ACC112 (cell line): Measurements from ENCODE around the gene ZNF462.

Experiments
- H2AFZ ChIP-seq: fragments of 200-600 bp; sonication (generic); one replicate; pipeline ENCODE4 v1.6.0; 2017; ENCODE audit warnings: antibody characterized with exemption, low read length; ENCODE audit not compliant: unreplicated experiment
- H3K27ac ChIP-seq: fragments of 200-600 bp; sonication (generic); 2 replicates; pipeline ENCODE4 v1.5.1; 2014; ENCODE audit warnings: low read depth, mild to moderate bottlenecking, antibody characterized with exemption, low read length, moderate library complexity
- H3K27me3 ChIP-seq: fragments of 200-600 bp; sonication (generic); 2 replicates; pipeline ENCODE4 v1.6.1; 2014; ENCODE audit warnings: mild to moderate bottlenecking, antibody characterized with exemption, low read length, moderate library complexity, mixed read lengths; ENCODE audit not compliant: insufficient read depth
- H3K36me3 ChIP-seq: fragments of 200-600 bp; sonication (generic); 2 replicates; pipeline ENCODE4 v1.6.1; 2016; ENCODE audit warnings: mild to moderate bottlenecking, antibody characterized with exemption, low read length, moderate library complexity, mixed read lengths; ENCODE audit not compliant: insufficient read depth
- H3K4me1 ChIP-seq: fragments of 200-600 bp; sonication (generic); one replicate; pipeline ENCODE4 v1.6.1; 2016; ENCODE audit warnings: low read length, mixed read lengths; ENCODE audit not compliant: insufficient read depth, unreplicated experiment, control insufficient read depth
- H3K4me3 ChIP-seq: fragments of 200-600 bp; sonication (generic); 2 replicates; pipeline ENCODE4 v1.5.1; 2014; ENCODE audit warnings: mild to moderate bottlenecking, low read depth, low read length
- H3K79me2 ChIP-seq: fragments of 200-600 bp; sonication (generic); one replicate; pipeline ENCODE4 v1.6.0; 2016; ENCODE audit warnings: low read length; ENCODE audit not compliant: control insufficient read depth, unreplicated experiment, insufficient read depth

ZNF462 gene

GRCh38 chr9:106911951-106912350, 49.0 kb downstream of the ZNF462 start:
- H2AFZ ChIP-seq, result no peak overlapping the region
- H3K27me3 ChIP-seq, result no peaks in the 10 kb centered on the region
- H3K4me3 ChIP-seq, result no peak overlapping the region
- H3K27ac ChIP-seq, result no peak overlapping the region
- H3K79me2 ChIP-seq, result peaks cover 45% of the 10 kb centered on the region
- 0 out of 2 replicates have a peak, but pooled peaks cover 3% of the 10 kb centered on the region for H3K36me3 ChIP-seq
- H3K4me1 ChIP-seq, result peaks cover 20% of the 10 kb centered on the region

GRCh38 chr9:106913276-106913675, 50.3 kb downstream of the ZNF462 start:
- H3K27ac ChIP-seq, result no peak overlapping the region
- H3K27me3 ChIP-seq, result no peaks in the 10 kb centered on the region
- H3K4me3 ChIP-seq, result no peak overlapping the region
- no peak overlapping the region for H2AFZ ChIP-seq
- peaks cover 43% of the 10 kb centered on the region for H3K79me2 ChIP-seq
- no peaks in the 10 kb centered on the region for H3K36me3 ChIP-seq
- H3K4me1 ChIP-seq, result peaks cover 27% of the 10 kb centered on the region

DNA sequence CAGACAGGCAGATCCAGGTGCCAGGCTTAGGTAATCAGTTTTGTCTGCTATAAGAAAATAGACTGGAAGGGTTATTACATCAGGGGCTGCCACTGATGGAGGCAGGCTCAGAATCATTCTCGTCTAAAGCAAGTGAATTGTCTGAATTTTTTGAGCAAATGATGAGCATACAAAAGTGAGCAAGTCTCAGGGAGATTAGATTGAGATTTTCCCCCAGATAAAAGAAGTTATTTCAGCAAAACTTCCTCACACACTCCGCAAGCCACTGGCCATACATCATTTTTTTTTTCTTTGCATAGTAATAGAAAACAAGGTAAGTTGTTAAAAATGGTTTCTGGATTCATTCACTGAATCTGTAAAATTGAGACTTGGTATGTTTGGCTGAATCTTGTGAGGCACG, 52.9 kb downstream of the ZNF462 start:
- Histone ChIP-seq H3K27ac (peak overlapping the region; percentile 88), H3K36me3 (no peaks in the 10 kb centered on the region), H3K27me3 (no peaks in the 10 kb centered on the region), H3K4me1 (peaks cover 35% of the 10 kb centered on the region), H3K79me2 (peaks cover 43% of the 10 kb centered on the region), H2AFZ (no peak overlapping the region), H3K4me3 (0 out of 2 replicates have a peak overlapping the region, but pooled peaks have one; percentile 23)

DNA sequence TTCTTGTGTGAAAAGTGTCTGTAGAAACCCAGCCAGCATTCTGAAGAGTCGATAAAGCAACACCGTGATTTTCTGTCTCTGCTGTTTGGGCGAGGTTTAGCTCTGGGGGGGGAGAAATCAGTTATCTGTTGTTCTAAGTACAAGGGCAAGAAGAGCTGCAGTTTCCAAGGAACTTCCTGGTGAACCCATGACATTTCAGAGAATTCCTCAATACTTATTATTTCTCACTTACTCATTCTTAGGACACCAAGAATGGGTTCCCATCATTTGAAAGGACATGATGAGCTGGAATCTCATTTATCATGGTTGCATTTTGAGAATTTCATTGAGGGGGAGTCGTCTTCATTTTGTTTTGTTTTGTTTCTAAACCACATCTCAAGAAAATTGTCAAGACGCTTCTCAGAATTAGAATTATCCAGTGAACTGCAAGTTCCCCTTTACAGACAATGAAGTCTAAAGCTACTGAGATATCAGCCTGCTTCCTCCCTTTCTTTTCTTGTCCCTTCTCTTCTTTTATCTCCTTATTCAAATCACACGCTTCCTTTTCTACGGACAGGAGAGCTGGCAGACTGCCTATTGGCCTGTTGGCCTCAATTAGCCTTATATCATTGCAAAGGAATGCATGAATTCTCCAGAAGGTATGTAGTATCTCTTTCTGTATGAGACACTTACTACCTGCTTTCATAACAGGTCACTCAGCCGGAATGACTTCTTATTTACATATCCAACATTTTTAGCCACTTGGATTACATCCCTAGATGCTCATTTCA, 53.7 kb downstream of the ZNF462 start:
- H2AFZ ChIP-seq, result peak overlapping the region; percentile 34
- H3K27ac ChIP-seq, result peak overlapping the region; percentile 88
- H3K27me3 ChIP-seq, result no peaks in the 10 kb centered on the region
- H3K4me1 ChIP-seq, result peaks cover 43% of the 10 kb centered on the region
- peak overlapping the region; percentile 23 for H3K4me3 ChIP-seq
- peaks cover 45% of the 10 kb centered on the region for H3K79me2 ChIP-seq
- no peaks in the 10 kb centered on the region for H3K36me3 ChIP-seq

- Histone ChIP-seq H3K27ac (no peak overlapping the region), H3K36me3 (peaks cover 12% of the 10 kb centered on the region), H2AFZ (no peak overlapping the region), H3K27me3 (no peaks in the 10 kb centered on the region), H3K4me3 (no peak overlapping the region), H3K4me1 (peaks cover 52% of the 10 kb centered on the region), H3K79me2 (peaks cover 39% of the 10 kb centered on the region)
Observed at GRCh38 chr9:106918825-106919509, 56.0 kb downstream of the ZNF462 start.

DNA sequence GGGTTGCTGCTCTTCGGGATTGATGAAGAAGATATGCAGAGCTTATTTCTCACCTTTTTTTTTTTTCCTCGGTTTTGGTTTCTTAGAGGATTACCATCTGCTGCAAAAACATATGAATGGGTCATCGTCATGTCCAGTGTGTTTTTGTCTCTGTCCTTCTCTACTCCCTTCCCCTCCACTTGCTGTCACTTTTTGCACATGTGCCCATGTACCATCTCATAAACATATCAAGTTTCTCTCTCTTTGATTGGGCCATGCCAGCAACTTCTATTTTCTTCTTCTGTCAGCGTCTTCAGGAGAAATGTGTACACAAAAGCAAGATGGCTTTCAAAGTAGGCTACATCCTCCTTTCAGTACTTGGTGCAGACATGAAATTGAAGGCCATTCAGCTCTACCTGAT, 57.1 kb downstream of the ZNF462 start:
- H3K4me3 ChIP-seq, result no peak overlapping the region
- H3K79me2 ChIP-seq, result peaks cover 31% of the 10 kb centered on the region
- H3K27ac ChIP-seq, result no peak overlapping the region
- H3K36me3 ChIP-seq, result peaks cover 23% of the 10 kb centered on the region
- no peak overlapping the region for H2AFZ ChIP-seq
- H3K4me1 ChIP-seq, result peaks cover 51% of the 10 kb centered on the region
- no peaks in the 10 kb centered on the region for H3K27me3 ChIP-seq

GRCh38 chr9:106920701-106921283, 57.8 kb downstream of the ZNF462 start:
- no peaks in the 10 kb centered on the region for H3K27me3 ChIP-seq
- peaks cover 29% of the 10 kb centered on the region for H3K36me3 ChIP-seq
- peaks cover 24% of the 10 kb centered on the region for H3K79me2 ChIP-seq
- H3K27ac ChIP-seq, result peak overlapping the region; percentile 18; the same call in 1 of the 2 replicates
- peaks cover 44% of the 10 kb centered on the region for H3K4me1 ChIP-seq
- H3K4me3 ChIP-seq, result peak overlapping the region; percentile 35; the same call in 1 of the 2 replicates
- H2AFZ ChIP-seq, result no peak overlapping the region

DNA sequence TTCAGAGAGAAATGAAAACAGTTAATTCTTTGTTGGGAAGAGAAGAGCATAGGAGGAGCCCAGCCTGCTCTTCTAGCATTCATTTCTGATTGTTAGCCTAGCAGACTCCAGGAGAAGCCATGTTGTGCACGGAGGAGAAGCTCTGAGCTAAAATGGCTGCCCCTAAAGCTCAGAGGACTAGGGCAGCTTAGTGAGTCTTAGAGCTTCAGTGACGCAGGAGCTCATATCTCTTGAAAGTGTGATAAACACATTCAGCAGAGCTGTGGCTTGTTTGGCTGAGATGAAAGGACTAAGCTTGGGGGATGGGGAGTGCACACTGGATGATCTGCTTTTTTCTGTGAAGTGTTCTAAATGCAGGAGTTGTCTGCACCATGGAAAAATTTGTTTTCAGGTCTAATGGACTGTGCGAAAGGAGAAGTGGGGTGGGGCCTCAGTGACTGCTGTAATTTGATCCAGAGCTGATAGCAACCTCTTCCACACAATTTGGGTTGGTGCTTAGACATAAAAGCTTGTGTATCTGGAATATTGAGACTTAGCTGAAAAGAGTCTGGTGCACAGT, 58.5 kb downstream of the ZNF462 start:
- peak overlapping the region; percentile 35; the same call in 1 of the 2 replicates for H3K4me3 ChIP-seq

GRCh38 chr9:106922026-106922425, 59.1 kb downstream of the ZNF462 start:
- peaks cover 24% of the 10 kb centered on the region for H3K79me2 ChIP-seq
- peaks cover 40% of the 10 kb centered on the region for H3K36me3 ChIP-seq
- H3K27me3 ChIP-seq, result no peaks in the 10 kb centered on the region
- H3K27ac ChIP-seq, result peak overlapping the region; percentile 18; the same call in 1 of the 2 replicates
- H2AFZ ChIP-seq, result no peak overlapping the region
- peaks cover 31% of the 10 kb centered on the region for H3K4me1 ChIP-seq
- 0 out of 2 replicates have a peak overlapping the region, but pooled peaks have one; percentile 35 for H3K4me3 ChIP-seq

More for the DNA sequence above, 58.5 kb downstream of the ZNF462 start:
- peak overlapping the region; percentile 57 for H2AFZ ChIP-seq
- H3K36me3 ChIP-seq, result peaks cover 35% of the 10 kb centered on the region
- H3K27me3 ChIP-seq, result no peaks in the 10 kb centered on the region
- peaks cover 37% of the 10 kb centered on the region for H3K4me1 ChIP-seq
- peaks cover 24% of the 10 kb centered on the region for H3K79me2 ChIP-seq
- H3K27ac ChIP-seq, result peak overlapping the region; percentile 18

DNA sequence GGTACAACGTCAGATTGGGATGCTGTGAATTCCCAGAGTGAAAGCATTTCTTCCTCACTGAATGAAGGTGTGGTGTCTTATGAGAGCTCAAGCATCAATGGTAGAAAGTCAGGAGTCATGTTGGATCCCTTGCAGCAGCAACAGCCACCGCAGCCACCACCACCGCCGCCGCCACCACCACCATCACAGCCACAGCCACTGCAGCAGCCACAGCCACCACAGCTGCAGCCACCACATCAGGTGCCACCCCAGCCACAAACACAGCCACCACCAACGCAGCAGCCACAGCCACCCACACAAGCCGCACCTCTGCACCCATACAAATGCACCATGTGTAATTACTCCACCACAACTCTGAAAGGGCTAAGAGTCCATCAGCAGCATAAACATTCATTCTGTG, 62.4 kb downstream of the ZNF462 start:
- Histone ChIP-seq H3K4me3 (no peak overlapping the region), H3K79me2 (peaks cover 16% of the 10 kb centered on the region), H3K27ac (no peak overlapping the region), H3K27me3 (no peaks in the 10 kb centered on the region), H2AFZ (no peak overlapping the region), H3K36me3 (peaks cover 40% of the 10 kb centered on the region), H3K4me1 (peaks cover 22% of the 10 kb centered on the region)
